Smooth muscle cell (in vitro differentiated cells): ENCODE data around the gene ARHGAP4. TPM values are rescaled to one million over a fixed set of nuclear protein-coding genes. Genes with fewer than 3 reads are reported as not detected.

Experiments used
- DNase-seq: peaks from one replicate; lab custom pipeline; 2025; ENCODE audit not compliant: unreplicated experiment; lab: John Stamatoyannopoulos, UW
- H2AFZ ChIP-seq: fragments of 200-600 bp; sonication (generic); 2 replicates; pipeline ENCODE4 v1.6.0; 2016; ENCODE audit warnings: antibody characterized with exemption, low read depth, mild to moderate bottlenecking
- H3F3A ChIP-seq: fragments of 200-600 bp; sonication (generic); 2 replicates; pipeline ENCODE4 v1.6.0; 2017; ENCODE audit warnings: antibody characterized with exemption, low read depth
- H3K27ac ChIP-seq: fragments of 200-600 bp; sonication (generic); 2 replicates; pipeline ENCODE4 v1.5.1; 2016; ENCODE audit warnings: low read depth, mild to moderate bottlenecking
- H3K27me3 ChIP-seq: fragments of 200-600 bp; sonication (generic); 2 replicates; pipeline ENCODE4 v1.6.1; 2016; ENCODE audit warnings: low read depth, mild to moderate bottlenecking
- H3K36me3 ChIP-seq: fragments of 200-600 bp; sonication (generic); 2 replicates; pipeline ENCODE4 v1.5.1; 2016; ENCODE audit warnings: low read depth
- H3K4me1 ChIP-seq: fragments of 200-600 bp; sonication (generic); 2 replicates; pipeline ENCODE4 v1.5.1; 2016; ENCODE audit warnings: low read depth
- H3K4me2 ChIP-seq: fragments of 200-600 bp; sonication (generic); 2 replicates; pipeline ENCODE4 v1.6.0; 2016; ENCODE audit warnings: mild to moderate bottlenecking
- H3K4me3 ChIP-seq: fragments of 200-600 bp; sonication (generic); 2 replicates; pipeline ENCODE4 v1.5.1; 2016; ENCODE audit warnings: mild to moderate bottlenecking
- H3K79me2 ChIP-seq: fragments of 200-600 bp; sonication (generic); 2 replicates; pipeline ENCODE4 v1.6.0; 2016; ENCODE audit warnings: low read depth, mild to moderate bottlenecking
- H3K9ac ChIP-seq: fragments of 200-600 bp; sonication (generic); 2 replicates; pipeline ENCODE4 v1.6.0; 2016; ENCODE audit warnings: low read depth
- H3K9me3 ChIP-seq: fragments of 200-600 bp; sonication (generic); replicated peaks from 2 replicates; pipeline ENCODE4 v1.5.1; 2016; ENCODE audit warnings: low read depth
- H4K20me1 ChIP-seq: fragments of 200-600 bp; sonication (generic); 2 replicates; pipeline ENCODE4 v1.6.0; 2016; ENCODE audit warnings: low read depth
- CTCF ChIP-seq: fragments of 200-600 bp; sonication (generic); IDR thresholded peaks from 2 replicates; pipeline ENCODE4 v1.5.1; 2017; ENCODE audit warnings: borderline replicate concordance, mild to moderate bottlenecking, antibody characterized with exemption; ENCODE audit not compliant: insufficient read depth, poor library complexity, severe bottlenecking
- WGBS: methylation state at CpG from one replicate; pipeline ENCODE4 v1.1.7; 2016; ENCODE audit warnings: low lambda C conversion rate; 5-methylcytosine and 5-hydroxymethylcytosine counted together
- polyA plus RNA-seq: library from polyadenylated mRNA; unstranded; fragments of >200 nt; fragmentation: Nextera tagmentation; extraction: Ambion mirVana; gene quantifications from 2 replicates; pipeline ENCODE4 v1.2.1, GENCODE V29; 2016
- total RNA-seq: library from RNA; depleted of rRNA; stranded (reverse); fragments of >200 nt; gene quantifications from 2 replicates; pipeline ENCODE4 v1.2.3, GENCODE V29; 2014

The ARHGAP4 gene
- total and polyA plus RNA-seq, 2 experiments from 2014 or later: 7.6 to 11.5 TPM

- H3K4me2 ChIP-seq: no peak overlapping the region
- no peaks in the 10 kb centered on the region for H3K4me1 ChIP-seq
- DNase-seq: no peak
- TF ChIP-seq CTCF: no peak
- no peak overlapping the region for H3K4me3 ChIP-seq
- no peak overlapping the region for H2AFZ ChIP-seq
- peaks cover 9% of the 10 kb centered on the region for H3K79me2 ChIP-seq
- H3K9me3 ChIP-seq: no peaks in the 10 kb centered on the region
- H3K27ac ChIP-seq: no peak overlapping the region
- no peaks in the 10 kb centered on the region for H3F3A ChIP-seq
- no peaks in the 10 kb centered on the region for H3K36me3 ChIP-seq
- H3K9ac ChIP-seq: no peak overlapping the region
- no peaks in the 10 kb centered on the region for H3K27me3 ChIP-seq
- WGBS: 86% methylated on average over 31 of the region's 31 CpGs
- H4K20me1 ChIP-seq: peaks cover 5% of the 10 kb centered on the region
Observed at GRCh38 chrX:153930011-153930910, 4.2 kb upstream of the ARHGAP4 start.

- Histone ChIP-seq H3K79me2 (peaks cover 9% of the 10 kb centered on the region), H3K36me3 (no peaks in the 10 kb centered on the region), H4K20me1 (peaks cover 5% of the 10 kb centered on the region), H3K27ac (no peak overlapping the region), H3K9me3 (no peaks in the 10 kb centered on the region), H3K9ac (no peak overlapping the region), H3K27me3 (no peaks in the 10 kb centered on the region), H3F3A (no peaks in the 10 kb centered on the region), H3K4me2 (no peak overlapping the region), H2AFZ (no peak overlapping the region), H3K4me1 (no peaks in the 10 kb centered on the region), H3K4me3 (no peak overlapping the region)
- TF ChIP-seq CTCF: no peak
- DNase-seq: no peak
- WGBS: 93% methylated on average over 10 of the region's 10 CpGs
Observed at GRCh38 chrX:153929576-153929975, 3.5 kb upstream of the ARHGAP4 start.

- DNase-seq: no peak
- Histone ChIP-seq H3K4me3 (no peak overlapping the region), H3F3A (no peaks in the 10 kb centered on the region), H3K9me3 (no peaks in the 10 kb centered on the region), H3K27ac (no peak overlapping the region), H3K27me3 (no peaks in the 10 kb centered on the region), H2AFZ (no peak overlapping the region), H3K4me2 (no peak overlapping the region), H4K20me1 (no peaks in the 10 kb centered on the region), H3K4me1 (no peaks in the 10 kb centered on the region), H3K9ac (no peak overlapping the region), H3K36me3 (no peaks in the 10 kb centered on the region), H3K79me2 (peaks cover 9% of the 10 kb centered on the region)
- no peak for TF ChIP-seq CTCF
- WGBS: 77% methylated on average over 9 of the region's 9 CpGs
Observed at GRCh38 chrX:153928846-153929245, 2.8 kb upstream of the ARHGAP4 start.
